ENCODE data around the gene SPEG. TPM values are rescaled to one million over a fixed set of nuclear protein-coding genes. Genes with fewer than 3 reads are reported as not detected.

The SPEG gene
- total and polyA plus RNA-seq, 2 of the 13 experiments (the other 11 are each of a cell fraction or from before 2014, with no cell fraction given): 0.18 to 0.24 TPM

DNA sequence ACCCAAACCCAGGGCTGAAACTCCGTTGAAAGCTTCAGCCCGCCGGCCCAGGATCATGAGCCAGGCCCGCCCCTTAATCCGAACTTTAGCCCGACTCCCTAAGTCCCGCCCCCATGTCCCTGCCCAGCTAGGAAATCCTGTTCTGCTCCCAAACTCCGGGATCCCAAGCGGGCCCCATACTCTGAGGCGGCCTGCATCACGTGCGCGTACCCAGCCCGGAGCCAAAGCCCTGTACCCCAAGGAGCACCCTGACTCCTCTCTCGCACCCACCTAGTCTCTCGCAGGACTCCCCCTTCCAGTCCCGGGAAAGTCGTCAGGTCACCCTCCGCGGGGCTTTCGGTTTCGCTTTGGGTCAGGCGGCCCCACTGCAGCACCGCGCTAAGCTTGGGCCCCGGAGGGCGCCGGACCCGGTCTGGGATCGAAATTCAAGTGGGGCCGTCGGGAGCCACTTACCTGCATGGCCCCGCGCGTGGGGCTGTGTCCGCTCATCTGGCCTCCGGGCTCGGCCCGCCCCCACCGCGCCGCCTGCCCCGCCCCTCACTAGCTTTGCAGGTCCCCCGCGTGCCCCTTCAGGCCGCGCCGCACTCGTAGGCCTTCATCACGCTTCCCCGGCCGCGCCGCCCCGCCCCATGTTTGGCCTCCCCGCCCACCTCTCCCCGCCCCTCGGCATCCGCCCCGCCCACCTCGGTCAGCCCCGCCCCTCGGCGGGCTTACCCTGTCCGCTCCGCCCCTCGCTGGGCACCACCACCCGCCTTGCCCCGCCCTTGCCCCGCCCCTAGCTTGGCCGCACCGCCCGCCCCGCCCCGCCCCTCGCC is 47.1 kb upstream of the SPEG start, which contains the start of gene DNPEP (continued):
- TF ChIP-seq CREB1 (IDR thresholded peaks at IDR 0.05) (no peak), CREB1 (CRISPR knock-in tag; IDR thresholded peaks at IDR 0.05) (no peak), HES4 (CRISPR knock-in tag; IDR thresholded peaks at IDR 0.05; ENCODE audit: borderline replicate concordance) (no peak), ZNF12 (CRISPR knock-in tag; IDR thresholded peaks at IDR 0.05) (0 out of 2 replicates have a peak, but pooled peaks have one; percentile 54), MTA1 (CRISPR knock-in tag; IDR thresholded peaks at IDR 0.05; ENCODE audit: borderline replicate concordance) (peak; percentile 24; the same call in 1 of the 2 replicates), NR2F1 (CRISPR knock-in tag; IDR thresholded peaks at IDR 0.05) (peak in 1 of 2 experiments; percentile 6; a peak in 1 of 4 replicates), FOXK1 (CRISPR knock-in tag; IDR thresholded peaks at IDR 0.05; ENCODE audit: borderline replicate concordance, low read depth) (0 out of 2 replicates have a peak, but pooled peaks have one; percentile 51), MXD4 (CRISPR knock-in tag; IDR thresholded peaks at IDR 0.05) (peak; percentile 72; the same call in 1 of the 2 replicates)
- TF ChIP-seq, protein P1, sequence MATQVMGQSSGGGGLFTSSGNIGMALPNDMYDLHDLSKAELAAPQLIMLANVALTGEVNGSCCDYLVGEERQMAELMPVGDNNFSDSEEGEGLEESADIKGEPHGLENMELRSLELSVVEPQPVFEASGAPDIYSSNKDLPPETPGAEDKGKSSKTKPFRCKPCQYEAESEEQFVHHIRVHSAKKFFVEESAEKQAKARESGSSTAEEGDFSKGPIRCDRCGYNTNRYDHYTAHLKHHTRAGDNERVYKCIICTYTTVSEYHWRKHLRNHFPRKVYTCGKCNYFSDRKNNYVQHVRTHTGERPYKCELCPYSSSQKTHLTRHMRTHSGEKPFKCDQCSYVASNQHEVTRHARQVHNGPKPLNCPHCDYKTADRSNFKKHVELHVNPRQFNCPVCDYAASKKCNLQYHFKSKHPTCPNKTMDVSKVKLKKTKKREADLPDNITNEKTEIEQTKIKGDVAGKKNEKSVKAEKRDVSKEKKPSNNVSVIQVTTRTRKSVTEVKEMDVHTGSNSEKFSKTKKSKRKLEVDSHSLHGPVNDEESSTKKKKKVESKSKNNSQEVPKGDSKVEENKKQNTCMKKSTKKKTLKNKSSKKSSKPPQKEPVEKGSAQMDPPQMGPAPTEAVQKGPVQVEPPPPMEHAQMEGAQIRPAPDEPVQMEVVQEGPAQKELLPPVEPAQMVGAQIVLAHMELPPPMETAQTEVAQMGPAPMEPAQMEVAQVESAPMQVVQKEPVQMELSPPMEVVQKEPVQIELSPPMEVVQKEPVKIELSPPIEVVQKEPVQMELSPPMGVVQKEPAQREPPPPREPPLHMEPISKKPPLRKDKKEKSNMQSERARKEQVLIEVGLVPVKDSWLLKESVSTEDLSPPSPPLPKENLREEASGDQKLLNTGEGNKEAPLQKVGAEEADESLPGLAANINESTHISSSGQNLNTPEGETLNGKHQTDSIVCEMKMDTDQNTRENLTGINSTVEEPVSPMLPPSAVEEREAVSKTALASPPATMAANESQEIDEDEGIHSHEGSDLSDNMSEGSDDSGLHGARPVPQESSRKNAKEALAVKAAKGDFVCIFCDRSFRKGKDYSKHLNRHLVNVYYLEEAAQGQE (IDR thresholded peaks at IDR 0.05; ENCODE audit: borderline replicate concordance in 1 of 2, low read depth in 1 of 2, low read length in 2 of 2): no peak; a peak in 1 of 4 replicates
- TF ChIP-seq, protein P2, sequence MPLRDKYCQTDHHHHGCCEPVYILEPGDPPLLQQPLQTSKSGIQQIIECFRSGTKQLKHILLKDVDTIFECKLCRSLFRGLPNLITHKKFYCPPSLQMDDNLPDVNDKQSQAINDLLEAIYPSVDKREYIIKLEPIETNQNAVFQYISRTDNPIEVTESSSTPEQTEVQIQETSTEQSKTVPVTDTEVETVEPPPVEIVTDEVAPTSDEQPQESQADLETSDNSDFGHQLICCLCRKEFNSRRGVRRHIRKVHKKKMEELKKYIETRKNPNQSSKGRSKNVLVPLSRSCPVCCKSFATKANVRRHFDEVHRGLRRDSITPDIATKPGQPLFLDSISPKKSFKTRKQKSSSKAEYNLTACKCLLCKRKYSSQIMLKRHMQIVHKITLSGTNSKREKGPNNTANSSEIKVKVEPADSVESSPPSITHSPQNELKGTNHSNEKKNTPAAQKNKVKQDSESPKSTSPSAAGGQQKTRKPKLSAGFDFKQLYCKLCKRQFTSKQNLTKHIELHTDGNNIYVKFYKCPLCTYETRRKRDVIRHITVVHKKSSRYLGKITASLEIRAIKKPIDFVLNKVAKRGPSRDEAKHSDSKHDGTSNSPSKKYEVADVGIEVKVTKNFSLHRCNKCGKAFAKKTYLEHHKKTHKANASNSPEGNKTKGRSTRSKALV (CRISPR knock-in tag; IDR thresholded peaks at IDR 0.05): no peak
- TF ChIP-seq, protein P3, sequence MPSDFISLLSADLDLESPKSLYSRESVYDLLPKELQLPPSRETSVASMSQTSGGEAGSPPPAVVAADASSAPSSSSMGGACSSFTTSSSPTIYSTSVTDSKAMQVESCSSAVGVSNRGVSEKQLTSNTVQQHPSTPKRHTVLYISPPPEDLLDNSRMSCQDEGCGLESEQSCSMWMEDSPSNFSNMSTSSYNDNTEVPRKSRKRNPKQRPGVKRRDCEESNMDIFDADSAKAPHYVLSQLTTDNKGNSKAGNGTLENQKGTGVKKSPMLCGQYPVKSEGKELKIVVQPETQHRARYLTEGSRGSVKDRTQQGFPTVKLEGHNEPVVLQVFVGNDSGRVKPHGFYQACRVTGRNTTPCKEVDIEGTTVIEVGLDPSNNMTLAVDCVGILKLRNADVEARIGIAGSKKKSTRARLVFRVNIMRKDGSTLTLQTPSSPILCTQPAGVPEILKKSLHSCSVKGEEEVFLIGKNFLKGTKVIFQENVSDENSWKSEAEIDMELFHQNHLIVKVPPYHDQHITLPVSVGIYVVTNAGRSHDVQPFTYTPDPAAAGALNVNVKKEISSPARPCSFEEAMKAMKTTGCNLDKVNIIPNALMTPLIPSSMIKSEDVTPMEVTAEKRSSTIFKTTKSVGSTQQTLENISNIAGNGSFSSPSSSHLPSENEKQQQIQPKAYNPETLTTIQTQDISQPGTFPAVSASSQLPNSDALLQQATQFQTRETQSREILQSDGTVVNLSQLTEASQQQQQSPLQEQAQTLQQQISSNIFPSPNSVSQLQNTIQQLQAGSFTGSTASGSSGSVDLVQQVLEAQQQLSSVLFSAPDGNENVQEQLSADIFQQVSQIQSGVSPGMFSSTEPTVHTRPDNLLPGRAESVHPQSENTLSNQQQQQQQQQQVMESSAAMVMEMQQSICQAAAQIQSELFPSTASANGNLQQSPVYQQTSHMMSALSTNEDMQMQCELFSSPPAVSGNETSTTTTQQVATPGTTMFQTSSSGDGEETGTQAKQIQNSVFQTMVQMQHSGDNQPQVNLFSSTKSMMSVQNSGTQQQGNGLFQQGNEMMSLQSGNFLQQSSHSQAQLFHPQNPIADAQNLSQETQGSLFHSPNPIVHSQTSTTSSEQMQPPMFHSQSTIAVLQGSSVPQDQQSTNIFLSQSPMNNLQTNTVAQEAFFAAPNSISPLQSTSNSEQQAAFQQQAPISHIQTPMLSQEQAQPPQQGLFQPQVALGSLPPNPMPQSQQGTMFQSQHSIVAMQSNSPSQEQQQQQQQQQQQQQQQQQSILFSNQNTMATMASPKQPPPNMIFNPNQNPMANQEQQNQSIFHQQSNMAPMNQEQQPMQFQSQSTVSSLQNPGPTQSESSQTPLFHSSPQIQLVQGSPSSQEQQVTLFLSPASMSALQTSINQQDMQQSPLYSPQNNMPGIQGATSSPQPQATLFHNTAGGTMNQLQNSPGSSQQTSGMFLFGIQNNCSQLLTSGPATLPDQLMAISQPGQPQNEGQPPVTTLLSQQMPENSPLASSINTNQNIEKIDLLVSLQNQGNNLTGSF (CRISPR knock-in tag; IDR thresholded peaks at IDR 0.05): 0 out of 2 replicates have a peak, but pooled peaks have one; percentile 78
